Mesenchymal stem cell (in vitro differentiated cells and primary cell): ENCODE measurements around the gene ROR2.

ENCODE experiments used
- DNase-seq: peaks from one replicate; pipeline ENCODE4 v3.0.0-alpha.2; 2013
- H2AFZ ChIP-seq: one replicate; pipeline ENCODE4 v1.6.1; 2013; ENCODE audit warnings: low read depth, mild to moderate bottlenecking, control low read depth, inconsistent platforms, low read length, moderate library complexity
- H2AK5ac ChIP-seq: 2 replicates; pipeline ENCODE4 v1.6.1; 2013; ENCODE audit warnings: low read length, moderate library complexity, mild to moderate bottlenecking, inconsistent platforms; ENCODE audit not compliant: severe bottlenecking
- H2BK120ac ChIP-seq: one replicate; pipeline ENCODE4 v1.6.1; 2013; ENCODE audit warnings: low read depth, mild to moderate bottlenecking, inconsistent platforms, low read length, moderate library complexity
- H2BK12ac ChIP-seq, 2 experiments: one replicate each; pipeline ENCODE4 v1.6.1; 2013; ENCODE audit warnings: inconsistent platforms in 2 of 2, low read length in 2 of 2, mild to moderate bottlenecking in 2 of 2, moderate library complexity in 2 of 2, control low read depth in 1 of 2
- H2BK15ac ChIP-seq: one replicate; pipeline ENCODE4 v1.6.1; 2013; ENCODE audit warnings: mild to moderate bottlenecking, low read depth, inconsistent platforms; ENCODE audit not compliant: poor library complexity, severe bottlenecking
- H2BK5ac ChIP-seq: 2 replicates; pipeline ENCODE4 v1.6.1; 2013; ENCODE audit warnings: low read depth, mild to moderate bottlenecking, low read length, control low read depth, inconsistent platforms; ENCODE audit not compliant: poor library complexity, severe bottlenecking
- H3K14ac ChIP-seq, 2 experiments: one replicate each; pipeline ENCODE4 v1.6.1; 2013; ENCODE audit warnings: inconsistent platforms in 2 of 2, low read length in 2 of 2, control low read depth in 1 of 2, mild to moderate bottlenecking in 1 of 2, moderate library complexity in 1 of 2
- H3K18ac ChIP-seq, 2 experiments: one replicate each; pipeline ENCODE4 v1.6.1; 2013; ENCODE audit warnings: inconsistent platforms in 2 of 2, low read length in 2 of 2, control low read depth in 1 of 2, low read depth in 1 of 2, mild to moderate bottlenecking in 1 of 2
- H3K23ac ChIP-seq, 2 experiments: one replicate each; pipeline ENCODE4 v1.6.1; 2013; ENCODE audit warnings: inconsistent platforms in 2 of 2, low read length in 2 of 2, mild to moderate bottlenecking in 2 of 2, moderate library complexity in 2 of 2, control low read depth in 1 of 2
- H3K27ac ChIP-seq: 2 replicates; pipeline ENCODE4 v1.5.1; 2013; ENCODE audit warnings: mild to moderate bottlenecking, moderate library complexity, low read length, control low read depth, inconsistent platforms; ENCODE audit not compliant: poor library complexity, severe bottlenecking
- H3K27me3 ChIP-seq, 2 experiments: 2 replicates each; pipeline versions ENCODE4 v1.6.1 to v1.7.0; 2013; ENCODE audit warnings: low read length in 2 of 2, mild to moderate bottlenecking in 2 of 2, moderate library complexity in 2 of 2, control low read depth in 1 of 2, inconsistent platforms in 1 of 2; ENCODE audit not compliant: control insufficient read depth in 1 of 2, insufficient read depth in 1 of 2
- H3K36me3 ChIP-seq, 2 experiments: 2 replicates each; pipeline versions ENCODE4 v1.6.1 to v1.7.0; 2013; ENCODE audit warnings: low read length in 2 of 2, control low read depth in 1 of 2, inconsistent platforms in 1 of 2, low read depth in 1 of 2, mild to moderate bottlenecking in 1 of 2; ENCODE audit not compliant: insufficient read depth in 2 of 2, control insufficient read depth in 1 of 2
- H3K4ac ChIP-seq, 2 experiments: one replicate each; pipeline ENCODE4 v1.6.1; 2013; ENCODE audit warnings: inconsistent platforms in 2 of 2, low read length in 2 of 2, mild to moderate bottlenecking in 2 of 2, moderate library complexity in 2 of 2, control low read depth in 1 of 2, low read depth in 1 of 2
- H3K4me1 ChIP-seq: 2 replicates; pipeline ENCODE4 v1.6.1; 2013; ENCODE audit warnings: low read depth, low read length, control low read depth; ENCODE audit not compliant: control insufficient read depth, insufficient read depth
- H3K4me2 ChIP-seq: 2 replicates; pipeline ENCODE4 v1.6.1; 2013; ENCODE audit warnings: low read length, mild to moderate bottlenecking, inconsistent platforms; ENCODE audit not compliant: poor library complexity, severe bottlenecking
- H3K4me3 ChIP-seq, 2 experiments: 2 replicates each; pipeline versions ENCODE4 v1.5.1 to v1.7.0; 2013; ENCODE audit warnings: low read length in 2 of 2, mild to moderate bottlenecking in 2 of 2, control low read depth in 1 of 2, low read depth in 1 of 2; ENCODE audit not compliant: insufficient read depth in 1 of 2
- H3K79me1 ChIP-seq: replicated peaks from 2 replicates; pipeline ENCODE4 v1.6.1; 2013; ENCODE audit warnings: mild to moderate bottlenecking, control low read depth, low read length, inconsistent platforms; ENCODE audit not compliant: poor library complexity, severe bottlenecking
- H3K9ac ChIP-seq: 2 replicates; pipeline ENCODE4 v1.7.0; 2013; ENCODE audit warnings: mild to moderate bottlenecking, low read length, moderate library complexity
- H3K9me3 ChIP-seq: 2 replicates; pipeline ENCODE4 v1.7.0; 2013; ENCODE audit warnings: mild to moderate bottlenecking, low read length; ENCODE audit not compliant: control insufficient read depth
- H4K8ac ChIP-seq: one replicate; pipeline ENCODE4 v1.6.1; 2013; ENCODE audit warnings: inconsistent platforms, mild to moderate bottlenecking, low read length, moderate library complexity
- H4K91ac ChIP-seq: one replicate; pipeline ENCODE4 v1.6.1; 2013; ENCODE audit warnings: mild to moderate bottlenecking, low read length, inconsistent platforms
- WGBS: methylation state at CpG from one replicate; pipeline ENCODE4 v1.1.7; 2013; ENCODE audit warnings: mixed read lengths; 5-methylcytosine and 5-hydroxymethylcytosine counted together

ROR2 gene

DNA sequence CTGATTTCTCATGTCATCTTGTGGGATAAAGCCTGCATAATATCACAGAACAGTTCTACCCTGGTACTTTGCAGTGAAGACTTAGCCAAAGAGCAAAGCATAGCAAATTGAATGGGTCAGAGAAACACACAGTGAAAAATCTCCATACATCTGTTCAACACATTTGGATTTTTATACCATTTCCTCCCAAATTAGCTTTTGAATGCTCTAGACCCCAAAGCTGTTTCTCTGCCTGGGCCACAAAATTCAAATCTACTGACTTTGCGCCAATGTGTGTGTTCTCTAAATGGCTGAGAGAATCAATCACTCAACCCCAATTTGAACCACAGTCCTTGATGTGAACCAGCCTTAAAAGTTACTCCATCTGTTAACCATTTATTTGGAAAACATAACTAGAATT, 289.5 kb downstream of the ROR2 start:
- Histone ChIP-seq H3K4ac (no peak overlapping the region), H3K79me1 (no peaks in the 10 kb centered on the region), H2BK120ac (no peak overlapping the region), H3K36me3 (no peaks in the 10 kb centered on the region), H3K23ac (no peak overlapping the region), H3K18ac (no peak overlapping the region), H3K27ac (no peak overlapping the region), H3K27me3 (peaks cover 9 to 11% of the 10 kb centered on the region in 2 experiments), H2BK5ac (no peak overlapping the region), H3K4me2 (no peak overlapping the region), H2BK15ac (no peak overlapping the region), H3K9ac (no peak overlapping the region), H3K4me3 (no peak overlapping the region), H2BK12ac (no peak overlapping the region), H2AK5ac (no peak overlapping the region), H3K14ac (no peak overlapping the region), H3K4me1 (no peaks in the 10 kb centered on the region), H4K8ac (no peak overlapping the region), H2AFZ (no peak overlapping the region), H3K9me3 (no peaks in the 10 kb centered on the region), H4K91ac (no peak overlapping the region)
- 100% methylated on average over 1 of the region's 1 CpG for WGBS
- no peak for DNase-seq

DNA sequence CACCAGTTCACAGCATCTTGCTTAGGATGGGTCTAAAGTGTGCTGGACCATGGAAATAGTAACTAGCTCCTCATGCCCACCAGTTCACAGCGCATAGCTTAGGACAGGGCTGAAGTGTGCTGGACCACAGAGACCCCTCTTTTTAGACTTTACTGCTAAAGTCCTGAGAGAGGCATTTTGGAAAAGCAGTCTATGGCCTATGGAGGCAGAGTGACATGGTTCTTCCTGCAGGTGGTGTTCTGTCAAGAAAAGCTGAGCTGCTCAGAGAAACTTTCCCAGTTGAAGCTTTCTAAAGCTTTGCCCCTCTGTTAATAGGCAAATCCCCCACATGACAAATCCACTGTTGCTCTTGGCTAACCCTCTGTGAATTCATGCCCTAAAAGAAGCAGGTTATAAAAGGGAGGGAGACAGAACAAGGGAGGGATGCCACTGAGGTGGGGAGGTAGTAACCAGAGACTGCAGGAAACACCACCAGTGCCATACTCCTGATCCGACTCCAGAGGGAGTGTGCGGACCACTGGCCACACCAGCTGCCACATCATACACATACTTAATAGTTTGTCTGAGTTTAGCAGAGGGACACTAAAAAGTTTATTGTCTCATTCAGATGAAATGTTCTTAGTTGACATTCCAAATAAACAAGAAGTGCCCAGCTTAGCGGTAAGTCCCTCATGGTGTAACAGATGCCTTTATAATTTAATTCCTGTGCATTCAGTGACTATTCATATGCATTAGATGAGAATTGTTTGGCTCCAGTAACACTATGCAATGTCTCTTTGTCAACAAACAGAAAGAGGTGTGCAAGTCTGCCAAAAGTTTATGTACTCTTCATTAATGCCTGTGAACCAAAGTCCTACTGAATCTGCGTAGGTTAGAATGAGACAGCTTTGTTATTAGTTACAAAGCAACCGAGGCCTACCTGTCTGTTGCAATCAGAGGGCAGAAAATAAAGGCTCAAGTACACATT, 290.2 kb downstream of the ROR2 start:
- 94% methylated on average over 3 of the region's 6 CpGs for whole genome bisulfite sequencing
- H3K9me3 ChIP-seq: no peaks in the 10 kb centered on the region
- no peak overlapping the region for H3K4me2 ChIP-seq
- H3K4ac ChIP-seq: no peak overlapping the region
- peak; percentile 47 for DNase-seq
- no peak overlapping the region for H3K9ac ChIP-seq
- H3K4me3 ChIP-seq: no peak overlapping the region
- H3K18ac ChIP-seq: no peak overlapping the region
- peaks cover 9 to 11% of the 10 kb centered on the region in 2 experiments for H3K27me3 ChIP-seq
- no peak overlapping the region for H4K91ac ChIP-seq
- H3K79me1 ChIP-seq: no peaks in the 10 kb centered on the region
- H2AK5ac ChIP-seq: no peak overlapping the region
- H2AFZ ChIP-seq: no peak overlapping the region
- H3K36me3 ChIP-seq: no peaks in the 10 kb centered on the region
- H3K27ac ChIP-seq: no peak overlapping the region
- no peak overlapping the region for H3K14ac ChIP-seq
- H3K23ac ChIP-seq: no peak overlapping the region
- no peak overlapping the region for H4K8ac ChIP-seq
- no peak overlapping the region for H2BK120ac ChIP-seq
- H3K4me1 ChIP-seq: no peaks in the 10 kb centered on the region
- no peak overlapping the region for H2BK15ac ChIP-seq
- no peak overlapping the region for H2BK12ac ChIP-seq
- no peak overlapping the region for H2BK5ac ChIP-seq

GRCh38 chr9:91658513-91659105, 291.4 kb downstream of the ROR2 start:
- Histone ChIP-seq H3K79me1 (no peaks in the 10 kb centered on the region), H3K27ac (no peak overlapping the region), H3K14ac (no peak overlapping the region), H3K18ac (no peak overlapping the region), H3K9me3 (no peaks in the 10 kb centered on the region), H3K23ac (no peak overlapping the region), H4K91ac (no peak overlapping the region), H3K27me3 (peaks cover 3 to 4% of the 10 kb centered on the region in 2 experiments), H3K4ac (no peak overlapping the region), H3K4me3 (no peak overlapping the region), H3K4me1 (no peaks in the 10 kb centered on the region), H2BK15ac (no peak overlapping the region), H3K36me3 (no peaks in the 10 kb centered on the region), H2BK5ac (no peak overlapping the region), H3K9ac (no peak overlapping the region), H4K8ac (no peak overlapping the region), H2AFZ (no peak overlapping the region), H2BK12ac (no peak overlapping the region), H2BK120ac (no peak overlapping the region), H3K4me2 (no peak overlapping the region), H2AK5ac (no peak overlapping the region)
- DNase-seq: no peak
- 92% methylated on average over 9 of the region's 9 CpGs for WGBS

- Histone ChIP-seq H3K79me1 (no peaks in the 10 kb centered on the region), H3K27ac (no peak overlapping the region), H3K18ac (no peak overlapping the region), H4K91ac (no peak overlapping the region), H2BK120ac (no peak overlapping the region), H2AFZ (no peak overlapping the region), H4K8ac (no peak overlapping the region), H3K4me1 (no peaks in the 10 kb centered on the region), H3K4me3 (no peak overlapping the region), H3K4ac (no peak overlapping the region), H2BK5ac (no peak overlapping the region), H3K9me3 (no peaks in the 10 kb centered on the region), H2BK12ac (no peak overlapping the region), H3K27me3 (no peaks in the 10 kb centered on the region), H3K14ac (no peak overlapping the region), H3K9ac (no peak overlapping the region), H3K4me2 (no peak overlapping the region), H2AK5ac (no peak overlapping the region), H3K36me3 (no peaks in the 10 kb centered on the region), H2BK15ac (no peak overlapping the region), H3K23ac (no peak overlapping the region)
- DNase-seq: no peak
- WGBS: 84% methylated on average over 3 of the region's 3 CpGs
Measured at GRCh38 chr9:91657501-91657900, 292.5 kb downstream of the ROR2 start.
